Esophagus muscularis mucosa (tissue), 4 donors: ENCODE data around the gene LDB1. TPM values are rescaled to one million over a fixed set of nuclear protein-coding genes. Genes with fewer than 3 reads are reported as not detected.

Experiments used
- DNase-seq: peaks from one replicate; pipeline ENCODE4 v3.0.0-alpha.2; 2017; ENCODE audit errors: extremely low spot score
- H3K27ac ChIP-seq, 4 donors: fragments of 200-600 bp; sonication (generic); replicated peaks in 1 of 4; 1 replicate in 3 of 4; 2 replicates in 1 of 4; pipeline ENCODE4 v1.5.1; 2016 to 2019; ENCODE audit warnings: mild to moderate bottlenecking in 1 of 4
- H3K27me3 ChIP-seq, 4 donors: fragments of 200-600 bp; sonication (generic); one replicate each; pipeline versions ENCODE4 v1.5.1 to v1.6.0; 2016 to 2019
- H3K36me3 ChIP-seq, 4 donors: fragments of 200-600 bp; sonication (generic); one replicate each; pipeline ENCODE4 v1.5.1; 2016 to 2019
- H3K4me1 ChIP-seq, 4 donors: fragments of 200-600 bp; sonication (generic); one replicate each; pipeline ENCODE4 v1.5.1; 2016 to 2019
- H3K4me3 ChIP-seq, 4 donors: fragments of 200-600 bp; sonication (generic); 1 replicate in 2 of 4; 2 replicates in 2 of 4; pipeline ENCODE4 v1.5.1; 2016 to 2019; ENCODE audit warnings: mild to moderate bottlenecking in 4 of 4, moderate library complexity in 1 of 4
- H3K9me3 ChIP-seq, 4 donors: fragments of 200-600 bp; sonication (generic); 1 replicate in 3 of 4; 2 replicates in 1 of 4; pipeline ENCODE4 v1.5.1; 2016 to 2019
- EP300 ChIP-seq: sonication (generic); formaldehyde crosslinking; IDR thresholded peaks from one replicate; pipeline ENCODE4 v1.6.1; 2017; ENCODE audit warnings: antibody characterized with exemption
- POLR2A ChIP-seq: fragments of 450-650 bp; IDR thresholded peaks from one replicate; pipeline ENCODE4 v1.6.1; 2017; ENCODE audit warnings: antibody characterized with exemption, moderate library complexity, mild to moderate bottlenecking, low read depth
- POLR2AphosphoS5 ChIP-seq, 2 donors: sonication (generic); formaldehyde crosslinking; IDR thresholded peaks; one replicate each; pipeline ENCODE4 v1.6.1; 2017; ENCODE audit warnings: antibody characterized with exemption in 2 of 2
- WGBS: methylation state at CpG from one replicate; pipeline ENCODE4 v1.1.5; 2018; 5-methylcytosine and 5-hydroxymethylcytosine counted together
- intact Hi-C: fragments of 100-400 bp; cut with DNase I; formaldehyde crosslinking; loops from one replicate; pipeline ENCODE4 v1.15.1; 2023
- total RNA-seq, 4 donors: library from RNA; depleted of rRNA; stranded (reverse); fragments of >200 nt; gene quantifications; one replicate each; pipeline versions ENCODE4 v1.1.0 to v1.2.1, GENCODE V29; 2016
- TF ChIP-seq, protein P1 (sequence below), 3 experiments: fragments of 200-600 bp in 2 of 3; fragments of 450-650 bp in 1 of 3; sonication (generic) in 2 of 3; IDR thresholded peaks; one replicate each; pipeline ENCODE4 v1.5.1; 2017 to 2019; ENCODE audit warnings: antibody characterized with exemption in 3 of 3, mild to moderate bottlenecking in 2 of 3, moderate library complexity in 1 of 3

LDB1 gene
- total RNA-seq, 4 donors from 2014 or later: 59.4 to 79.7 (median 65.6) TPM

GRCh38 chr10:102119417-102120141, 589 bp downstream of the LDB1 start:
- Histone ChIP-seq H3K4me1 (peaks cover 59 to 70% (median 67%) of the 10 kb centered on the region in 4 donors), H3K27me3 (no peaks in the 10 kb centered on the region), H3K4me3 (peak overlapping the region; percentile 71 to 99 (median 87)), H3K36me3 (no peaks in the 10 kb centered on the region), H3K9me3 (no peaks in the 10 kb centered on the region), H3K27ac (peak overlapping the region; percentile 99)
- intact Hi-C loops: no loop called here
- no peak for DNase-seq
- 3% methylated on average over 11 of the region's 22 CpGs for WGBS
- TF ChIP-seq EP300: no peak
- no peak for TF ChIP-seq POLR2A
- TF ChIP-seq POLR2AphosphoS5 (IDR thresholded peaks at IDR 0.05): no peak
- TF ChIP-seq, protein P1, sequence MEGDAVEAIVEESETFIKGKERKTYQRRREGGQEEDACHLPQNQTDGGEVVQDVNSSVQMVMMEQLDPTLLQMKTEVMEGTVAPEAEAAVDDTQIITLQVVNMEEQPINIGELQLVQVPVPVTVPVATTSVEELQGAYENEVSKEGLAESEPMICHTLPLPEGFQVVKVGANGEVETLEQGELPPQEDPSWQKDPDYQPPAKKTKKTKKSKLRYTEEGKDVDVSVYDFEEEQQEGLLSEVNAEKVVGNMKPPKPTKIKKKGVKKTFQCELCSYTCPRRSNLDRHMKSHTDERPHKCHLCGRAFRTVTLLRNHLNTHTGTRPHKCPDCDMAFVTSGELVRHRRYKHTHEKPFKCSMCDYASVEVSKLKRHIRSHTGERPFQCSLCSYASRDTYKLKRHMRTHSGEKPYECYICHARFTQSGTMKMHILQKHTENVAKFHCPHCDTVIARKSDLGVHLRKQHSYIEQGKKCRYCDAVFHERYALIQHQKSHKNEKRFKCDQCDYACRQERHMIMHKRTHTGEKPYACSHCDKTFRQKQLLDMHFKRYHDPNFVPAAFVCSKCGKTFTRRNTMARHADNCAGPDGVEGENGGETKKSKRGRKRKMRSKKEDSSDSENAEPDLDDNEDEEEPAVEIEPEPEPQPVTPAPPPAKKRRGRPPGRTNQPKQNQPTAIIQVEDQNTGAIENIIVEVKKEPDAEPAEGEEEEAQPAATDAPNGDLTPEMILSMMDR (IDR thresholded peaks at IDR 0.05): no peak

DNA sequence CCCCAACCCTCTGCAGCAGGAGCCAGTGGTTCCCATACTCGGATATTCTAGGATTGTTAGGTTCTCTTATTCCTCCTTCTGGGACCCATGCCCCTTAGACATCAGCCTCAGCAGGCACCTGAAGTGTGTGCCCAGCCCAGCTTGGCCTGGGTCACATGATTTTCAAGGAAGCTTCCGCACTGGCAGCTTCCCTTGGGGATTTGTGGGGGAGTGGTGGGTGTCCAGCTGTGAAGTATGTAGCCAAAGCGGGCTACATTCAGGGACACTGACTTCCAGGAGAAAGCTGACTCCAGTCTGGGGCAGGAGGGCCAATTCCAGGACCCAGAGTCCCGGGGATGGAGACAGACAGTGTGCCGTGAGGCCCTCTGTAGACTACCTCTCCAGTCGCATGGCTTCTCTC, 1.3 kb downstream of the LDB1 start:
- 4% methylated on average over 2 of the region's 6 CpGs for WGBS
- no peak for DNase-seq

DNA sequence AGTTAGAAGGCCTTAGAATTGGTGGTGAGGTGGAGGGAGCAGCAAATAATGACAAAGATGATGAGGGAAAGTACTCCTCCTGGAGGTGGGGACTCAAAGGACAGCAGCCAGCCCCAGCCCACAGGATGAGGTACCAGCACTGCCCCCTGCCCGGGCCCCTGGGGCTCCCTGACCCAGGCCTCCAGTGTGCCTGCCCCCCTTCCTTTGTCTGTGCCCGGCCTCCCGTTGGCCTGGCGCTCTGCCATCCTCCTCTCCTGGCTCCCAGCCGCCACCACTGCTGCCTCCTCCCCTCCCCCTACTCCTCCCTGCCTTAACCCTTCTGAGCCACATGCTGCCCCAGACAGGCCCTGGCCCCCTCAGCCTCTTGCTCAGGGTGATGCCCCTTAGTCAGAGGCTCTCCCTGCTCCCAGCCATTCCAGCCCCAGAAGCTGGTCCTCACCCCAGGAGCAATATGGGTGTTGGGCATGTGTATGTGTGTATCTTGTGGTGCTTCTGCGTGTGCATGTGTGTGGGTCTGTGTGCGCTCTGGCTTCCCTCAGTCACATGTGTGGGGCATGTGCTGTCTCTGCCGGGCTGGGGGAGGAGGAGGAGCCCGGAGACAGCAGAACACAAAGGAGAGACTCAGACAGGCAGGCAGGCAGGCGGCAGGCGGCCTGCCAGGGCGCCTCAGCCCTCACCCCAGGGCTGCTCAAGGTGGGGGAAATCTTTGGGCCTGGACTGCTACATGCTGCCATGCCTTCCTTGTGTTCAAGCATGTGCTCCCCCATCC, 2.6 kb downstream of the LDB1 start:
- 4% methylated on average over 6 of the region's 12 CpGs for WGBS
- Histone ChIP-seq H3K4me3 (peak overlapping the region; percentile 71 to 99 (median 87)), H3K9me3 (no peaks in the 10 kb centered on the region), H3K36me3 (no peaks in the 10 kb centered on the region), H3K4me1 (peaks cover 77 to 86% (median 84%) of the 10 kb centered on the region in 4 donors), H3K27me3 (no peaks in the 10 kb centered on the region), H3K27ac (peak overlapping the region; percentile 99)
- no peak for DNase-seq
- TF ChIP-seq POLR2AphosphoS5 (IDR thresholded peaks at IDR 0.05) (peak; percentile 40 to 58), EP300 (no peak), POLR2A (no peak)
- TF ChIP-seq, protein P1 (IDR thresholded peaks at IDR 0.05): peak in 1 of 3 experiments; percentile 12
- intact Hi-C loops: no loop called here

More for the DNA sequence above, 1.3 kb downstream of the LDB1 start:
- intact Hi-C loops: no loop called here
- peak overlapping the region; percentile 99 for H3K27ac ChIP-seq
- no peaks in the 10 kb centered on the region for H3K9me3 ChIP-seq
- no peaks in the 10 kb centered on the region for H3K27me3 ChIP-seq
- no peaks in the 10 kb centered on the region for H3K36me3 ChIP-seq
- peak overlapping the region; percentile 71 to 99 (median 87) for H3K4me3 ChIP-seq
- peak in 1 of 2 donors; percentile 47 for TF ChIP-seq POLR2AphosphoS5 (IDR thresholded peaks at IDR 0.05)
- no peak for TF ChIP-seq EP300
- no peak for TF ChIP-seq POLR2A
- TF ChIP-seq, protein P1 (IDR thresholded peaks at IDR 0.05): no peak
- peaks cover 64 to 77% (median 73%) of the 10 kb centered on the region in 4 donors for H3K4me1 ChIP-seq

GRCh38 chr10:102116656-102117055, 3.5 kb downstream of the LDB1 start:
- no peak for TF ChIP-seq POLR2A
- TF ChIP-seq, protein P1 (IDR thresholded peaks at IDR 0.05): no peak
- no peak for TF ChIP-seq EP300
- no peak for TF ChIP-seq POLR2AphosphoS5 (IDR thresholded peaks at IDR 0.05)
- Histone ChIP-seq H3K27ac (peak overlapping the region; percentile 99), H3K27me3 (no peaks in the 10 kb centered on the region), H3K36me3 (peaks cover 0 to 1% (median under 1%) of the 10 kb centered on the region in 4 donors), H3K4me3 (peak overlapping the region; percentile 71 to 99 (median 87)), H3K9me3 (no peaks in the 10 kb centered on the region), H3K4me1 (peaks cover 72 to 85% (median 83%) of the 10 kb centered on the region in 4 donors)
- intact Hi-C loops: no loop called here
- WGBS: 43% methylated on average over 1 of the region's 1 CpG
- DNase-seq: no peak
